NCI-H1105 (cell line): ENCODE results near the gene SRGAP2C.
"Not testable (repeated sequence)": the region's sequence is repeated elsewhere in the genome, so short reads cannot be mapped to it uniquely, and the experiment has no call there.

ENCODE experiments used
- DNase-seq: peaks from one replicate; lab custom pipeline; 2025; lab: John Stamatoyannopoulos, UW

SRGAP2C gene

DNA sequence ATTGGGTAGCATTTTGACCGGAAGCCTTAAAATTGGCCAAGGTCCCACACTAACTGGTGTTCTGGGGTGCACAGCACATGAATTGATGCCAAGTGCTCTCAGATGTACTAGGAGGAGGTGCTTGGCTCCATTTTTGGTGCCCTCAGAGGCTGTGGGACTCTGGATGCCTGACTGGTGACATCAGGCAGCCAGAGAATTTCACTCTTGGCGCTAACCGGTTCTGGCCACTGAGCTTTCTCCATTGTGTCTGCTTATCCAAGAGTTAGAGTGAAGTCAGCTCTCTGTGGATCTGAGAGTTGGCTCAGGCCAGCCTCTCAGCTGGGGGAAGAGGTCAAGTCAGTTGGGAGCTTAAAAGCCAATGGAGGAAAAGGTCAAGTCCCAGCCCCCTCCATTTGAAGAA lies 200.4 kb downstream of the SRGAP2C start:
- not testable (repeated sequence) for DNase-seq

GRCh38 chr1:121385563-121386288 lies 201.0 kb downstream of the SRGAP2C start:
- DNase-seq: not testable (repeated sequence)

DNA sequence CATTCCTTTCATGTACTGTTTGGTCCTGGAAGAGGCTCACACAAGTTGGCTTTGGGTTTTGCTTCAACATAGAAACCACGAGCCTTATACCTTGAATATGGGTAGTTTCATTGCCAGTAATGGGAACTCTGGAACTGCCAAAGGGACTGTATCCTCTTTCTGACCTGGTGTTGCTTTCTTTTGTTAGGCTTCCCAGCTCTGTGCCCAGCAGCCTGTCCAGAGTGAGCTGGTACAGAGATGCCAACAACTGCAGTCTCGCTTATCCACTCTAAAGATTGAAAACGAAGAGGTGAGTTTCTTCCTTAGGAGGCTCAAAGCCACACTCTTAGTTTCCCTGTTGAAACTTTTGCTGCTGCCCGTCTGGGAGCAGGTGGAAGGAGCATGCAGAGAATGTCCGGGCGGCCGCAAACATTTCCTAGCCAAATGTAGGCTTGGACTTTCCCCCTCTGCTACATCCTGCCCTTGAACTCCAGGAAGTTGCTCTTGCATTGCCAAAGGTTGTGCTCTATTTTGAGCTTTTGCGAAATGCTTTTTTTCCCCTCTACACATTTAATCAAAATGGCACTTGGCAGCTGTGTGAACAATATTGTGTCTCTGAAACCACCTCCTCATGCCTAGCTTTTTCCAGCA lies 201.7 kb downstream of the SRGAP2C start:
- not testable (repeated sequence) for DNase-seq

- not testable (repeated sequence) for DNase-seq
Measured at GRCh38 chr1:121389895-121390560, 205.3 kb downstream of the SRGAP2C start.

DNA sequence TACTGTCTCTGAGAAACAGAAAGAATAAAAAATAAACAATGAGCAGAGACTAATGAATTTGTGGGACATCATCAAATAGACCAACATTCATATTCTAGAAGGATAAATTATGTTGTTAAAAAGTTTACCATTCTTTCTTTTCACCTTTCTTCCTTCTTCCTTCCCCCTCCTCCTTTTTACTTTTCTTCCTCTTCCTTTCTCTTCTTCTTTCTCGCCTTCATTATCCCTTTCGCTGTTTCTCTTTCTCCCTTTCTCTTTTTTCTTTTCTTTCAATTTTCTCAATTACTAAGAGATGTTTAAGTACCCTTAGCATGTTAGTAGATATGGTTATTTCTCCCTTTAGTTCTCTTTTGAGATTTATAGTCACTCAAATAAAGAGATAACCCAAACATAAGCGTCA lies 207.4 kb downstream of the SRGAP2C start:
- not testable (repeated sequence) for DNase-seq

DNA sequence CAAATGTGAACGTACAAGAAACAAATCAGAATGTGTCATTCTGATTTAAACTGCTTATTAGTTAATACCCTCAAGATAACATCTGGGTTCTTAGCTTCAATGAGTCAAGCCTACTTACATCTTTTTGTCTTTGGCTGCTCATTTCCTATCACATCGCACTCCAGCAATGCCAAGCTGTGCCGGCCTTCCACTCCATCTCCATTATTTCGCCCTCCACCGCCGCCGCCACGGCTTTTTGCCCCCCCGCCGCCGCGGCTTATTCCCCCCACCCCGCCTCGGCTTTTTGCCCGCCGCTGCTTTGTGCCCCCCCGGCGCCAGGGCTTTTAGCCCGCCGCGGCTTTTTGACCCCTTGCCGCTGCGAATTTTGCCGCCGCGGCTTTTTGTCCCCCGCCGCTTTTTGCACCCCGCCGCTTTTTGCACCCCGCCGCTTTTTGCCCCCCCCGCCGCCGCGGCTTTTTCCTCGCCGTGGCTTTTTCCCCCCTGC lies 211.0 kb downstream of the SRGAP2C start:
- peak; percentile 13 for DNase-seq

- DNase-seq: not testable (repeated sequence)
Measured at GRCh38 chr1:121396335-121397081, 211.7 kb downstream of the SRGAP2C start.

GRCh38 chr1:121397101-121397500 lies 212.3 kb downstream of the SRGAP2C start:
- not testable (repeated sequence) for DNase-seq

DNA sequence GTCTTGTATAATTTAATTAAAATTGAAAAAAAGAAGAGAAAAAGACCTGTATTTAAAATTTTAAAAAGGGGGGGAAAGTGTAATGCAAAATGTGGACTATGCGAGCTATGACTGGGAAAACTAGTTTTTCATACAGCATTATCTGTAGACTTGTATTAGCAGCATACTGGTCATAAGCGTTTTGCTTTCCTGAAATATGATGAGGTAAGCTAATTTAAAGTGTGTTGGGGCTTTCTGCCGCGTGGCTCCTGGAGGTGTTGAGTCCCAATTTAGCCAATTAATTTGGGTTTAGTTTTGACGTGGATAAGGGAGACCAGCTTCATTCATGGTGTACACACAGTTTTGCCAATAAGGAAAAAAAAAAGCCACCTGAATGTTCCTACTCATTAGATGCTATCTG lies 214.4 kb downstream of the SRGAP2C start:
- DNase-seq: not testable (repeated sequence)

DNA sequence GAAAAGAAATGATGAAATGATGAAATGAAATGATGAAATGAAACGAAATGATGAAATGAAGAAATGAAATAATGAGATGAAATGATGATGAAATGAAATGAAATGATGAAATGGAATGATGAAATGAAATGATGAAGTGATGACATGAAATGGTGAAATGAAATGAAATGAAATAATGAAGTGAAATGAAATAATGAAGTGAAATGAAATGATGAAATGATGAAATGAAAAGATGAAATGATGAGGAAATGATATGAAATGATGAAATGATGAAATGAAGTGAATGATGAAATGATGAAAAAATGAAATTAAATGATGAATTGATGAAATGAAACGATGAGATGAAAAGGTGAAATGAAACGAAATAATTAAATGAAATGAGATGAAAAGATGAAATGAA lies 215.3 kb downstream of the SRGAP2C start:
- not testable (repeated sequence) for DNase-seq

DNA sequence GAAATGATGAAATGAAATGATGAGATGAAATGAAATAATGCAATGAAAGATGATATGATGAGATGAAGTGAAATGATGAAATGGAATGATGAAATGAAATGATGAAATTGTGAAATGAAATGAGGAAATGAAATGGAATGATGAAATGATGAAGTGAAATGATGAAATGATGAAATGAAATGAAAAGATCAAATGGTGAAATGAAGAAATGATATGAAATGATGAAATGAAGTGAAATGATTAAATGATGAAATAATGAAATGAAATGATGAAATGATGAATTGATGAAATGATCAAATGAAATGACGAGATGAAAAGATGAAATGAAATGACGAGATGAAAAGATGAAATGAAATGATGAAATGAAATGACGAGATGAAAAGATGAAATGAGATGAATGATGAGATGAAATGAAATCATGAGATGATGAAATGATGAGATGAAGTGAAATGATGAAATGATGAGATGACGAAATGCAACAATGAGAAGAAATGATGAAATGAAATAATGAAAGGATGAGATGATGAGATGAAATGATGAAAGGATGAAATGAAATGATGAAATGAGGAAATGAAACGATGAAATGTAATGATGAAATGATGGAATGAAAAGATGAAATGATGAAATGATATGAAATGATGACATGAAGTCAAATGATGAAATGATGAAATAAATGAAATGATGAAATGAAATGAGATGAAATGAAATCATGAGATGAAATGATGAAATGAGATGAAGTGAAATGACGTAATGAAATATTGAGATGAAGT lies 216.0 kb downstream of the SRGAP2C start:
- not testable (repeated sequence) for DNase-seq

DNA sequence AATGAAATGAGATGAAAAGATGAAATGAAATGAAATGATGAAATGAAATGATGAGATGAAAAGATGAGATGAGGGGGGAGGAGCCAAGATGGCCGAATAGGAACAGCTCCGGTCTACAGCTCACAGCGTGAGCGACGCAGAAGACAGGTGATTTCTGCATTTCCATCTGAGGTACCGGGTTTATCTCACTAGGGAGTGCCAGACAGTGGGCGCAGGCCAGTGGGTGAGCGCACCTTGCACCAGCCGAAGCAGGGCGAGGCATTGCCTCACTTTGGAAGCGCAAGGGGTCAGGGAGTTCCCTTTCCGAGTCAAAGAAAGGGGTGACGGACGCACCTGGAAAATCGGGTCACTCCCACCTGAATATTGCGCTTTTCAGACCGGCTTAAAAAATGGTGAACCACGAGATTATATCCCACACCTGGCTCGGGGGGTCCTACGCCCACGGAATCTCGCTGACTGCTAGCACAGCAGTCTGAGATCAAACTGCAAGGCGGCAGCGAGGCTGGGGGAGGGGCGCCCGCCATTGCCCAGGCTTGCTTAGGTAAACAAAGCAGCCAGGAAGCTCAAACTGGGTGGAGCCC lies 216.7 kb downstream of the SRGAP2C start:
- DNase-seq: not testable (repeated sequence)

DNA sequence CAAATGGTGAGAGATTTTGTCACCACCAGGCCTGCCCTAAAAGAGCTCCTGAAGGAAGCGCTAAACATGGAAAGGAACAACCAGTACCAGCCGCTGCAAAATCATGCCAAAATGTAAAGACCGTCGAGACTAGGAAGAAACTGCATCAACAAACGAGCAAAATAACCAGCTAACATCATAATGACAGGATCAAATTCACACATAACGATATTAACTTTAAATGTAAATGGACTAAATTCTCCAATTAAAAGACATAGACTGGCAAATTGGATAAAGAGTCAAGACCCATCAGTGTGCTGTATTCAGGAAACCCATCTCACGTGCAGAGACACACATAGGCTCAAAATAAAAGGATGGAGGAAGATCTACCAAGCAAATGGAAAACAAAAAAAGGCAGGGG lies 218.5 kb downstream of the SRGAP2C start:
- not testable (repeated sequence) for DNase-seq

- DNase-seq: no peak
Measured at GRCh38 chr1:121408354-121408753, 223.6 kb downstream of the SRGAP2C start.

- no peak for DNase-seq
Measured at GRCh38 chr1:121413821-121414220, 229.0 kb downstream of the SRGAP2C start.

- DNase-seq: no peak
Measured at GRCh38 chr1:121414905-121415304, 230.1 kb downstream of the SRGAP2C start.

DNA sequence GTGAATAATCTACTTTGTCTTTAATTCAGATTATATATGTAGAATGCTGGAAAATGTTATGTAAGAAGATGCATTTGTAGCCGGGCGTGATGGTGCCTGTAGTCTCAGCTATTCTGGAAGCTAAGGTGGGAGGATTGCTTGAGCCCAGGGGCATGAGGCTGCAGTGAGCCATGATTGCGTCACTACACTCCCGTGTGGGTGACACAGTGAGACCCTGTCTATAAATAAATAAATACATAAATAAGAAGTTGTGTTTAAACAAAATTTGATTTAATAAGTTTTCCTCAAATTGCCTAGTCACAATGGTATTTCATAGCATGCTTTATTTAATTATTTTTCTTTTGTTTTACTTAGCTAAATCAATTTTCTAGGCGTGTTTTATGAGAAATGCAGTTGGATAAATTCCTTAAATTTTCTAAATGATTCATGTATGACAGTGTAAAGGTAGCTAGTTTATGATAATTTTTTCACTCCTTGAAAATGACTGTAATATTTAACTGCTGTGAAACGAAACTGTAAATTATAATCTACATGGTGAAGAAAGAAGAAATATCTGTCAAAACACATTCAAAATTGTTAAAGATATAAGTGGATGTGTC lies 232.6 kb downstream of the SRGAP2C start:
- DNase-seq: no peak

- DNase-seq: no peak
Measured at GRCh38 chr1:121418369-121419049, 233.7 kb downstream of the SRGAP2C start.

- DNase-seq: not testable (repeated sequence)
Measured at GRCh38 chr1:121419050-121419615, 234.4 kb downstream of the SRGAP2C start.

- DNase-seq: not testable (repeated sequence)
Measured at GRCh38 chr1:121421490-121421889, 236.7 kb downstream of the SRGAP2C start.
